GM23248 (cell line): ENCODE data around the gene PRTN3.

Source experiments
- EZH2 ChIP-seq: fragments of 200-600 bp; sonication (generic); IDR thresholded peaks from 2 replicates; pipeline ENCODE4 v1.6.1; 2018; ENCODE audit warnings: antibody characterized with exemption, mild to moderate bottlenecking; ENCODE audit not compliant: insufficient read depth, poor library complexity, severe bottlenecking
- EZH2phosphoT487 ChIP-seq: fragments of 200-600 bp; sonication (generic); IDR thresholded peaks from 2 replicates; pipeline ENCODE4 v1.6.1; 2018; ENCODE audit warnings: antibody characterized with exemption, moderate library complexity, mild to moderate bottlenecking, low read depth; ENCODE audit not compliant: insufficient read depth

- TF ChIP-seq EZH2 (no peak), EZH2phosphoT487 (no peak)
Measured at GRCh38 chr19:810077-810855, 30.5 kb upstream of the PRTN3 start.
